Limb (tissue), 2 donors: Measurements from ENCODE around the gene GSS.
A peak's percentile ranks its signal among the peaks of the same experiment; 100 is the strongest.

Experiments
- DNase-seq, 2 donors: peaks; one replicate each; pipeline ENCODE4 v3.0.0-alpha.2; 2016; ENCODE audit errors: extremely low spot score in 2 of 2

Gene GSS

DNA sequence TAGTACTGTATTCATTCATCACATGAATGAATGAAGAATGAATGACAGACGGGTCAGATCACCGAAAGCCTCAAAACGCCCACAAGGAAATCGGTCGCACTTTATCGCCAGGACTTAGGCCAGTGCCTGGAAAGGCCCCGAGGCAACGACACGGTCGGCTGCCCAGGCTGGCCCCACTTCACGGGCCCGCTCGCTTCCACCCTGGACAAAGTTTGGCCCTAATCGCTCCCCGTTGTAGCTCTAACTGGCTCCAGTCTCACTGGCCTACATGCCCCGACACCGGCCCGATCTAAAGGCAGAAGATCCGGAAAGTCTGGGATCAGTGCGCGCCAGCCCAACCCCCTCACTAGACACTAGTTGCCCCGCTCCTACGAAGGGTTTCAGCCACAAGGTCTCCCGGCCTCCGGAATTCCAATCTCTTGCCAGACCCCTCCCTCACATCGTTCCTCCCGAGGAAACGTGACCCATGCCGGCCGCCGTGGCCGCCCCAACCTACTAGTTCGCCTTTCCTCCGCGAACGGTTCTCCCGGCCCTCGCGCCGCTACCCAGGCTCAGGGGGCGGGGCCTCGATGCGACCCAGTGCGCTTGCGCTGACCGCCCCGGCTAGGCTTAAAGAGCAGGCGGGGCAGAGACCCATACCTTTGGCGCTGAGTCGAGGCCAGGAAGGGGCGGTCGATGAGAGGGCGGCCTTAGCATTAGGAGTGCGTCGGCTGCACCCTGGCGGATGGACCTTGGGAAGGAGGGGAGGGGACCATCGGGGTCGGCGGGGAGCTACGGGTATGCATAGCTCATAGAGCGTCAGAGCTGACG is at the start of gene GSS, which contains the start of gene MYH7B:
Gene GSS (minus strand): TSS at position 576 of the 810 bp plus-strand sequence. CDS start 3,954 bp downstream, outside the sequence.
Gene MYH7B (plus strand): TSS at position 638 of the 810 bp plus-strand sequence. CDS start 22,138 bp downstream, outside the sequence.
- peak; percentile 97 to 99 for DNase-seq

DNA sequence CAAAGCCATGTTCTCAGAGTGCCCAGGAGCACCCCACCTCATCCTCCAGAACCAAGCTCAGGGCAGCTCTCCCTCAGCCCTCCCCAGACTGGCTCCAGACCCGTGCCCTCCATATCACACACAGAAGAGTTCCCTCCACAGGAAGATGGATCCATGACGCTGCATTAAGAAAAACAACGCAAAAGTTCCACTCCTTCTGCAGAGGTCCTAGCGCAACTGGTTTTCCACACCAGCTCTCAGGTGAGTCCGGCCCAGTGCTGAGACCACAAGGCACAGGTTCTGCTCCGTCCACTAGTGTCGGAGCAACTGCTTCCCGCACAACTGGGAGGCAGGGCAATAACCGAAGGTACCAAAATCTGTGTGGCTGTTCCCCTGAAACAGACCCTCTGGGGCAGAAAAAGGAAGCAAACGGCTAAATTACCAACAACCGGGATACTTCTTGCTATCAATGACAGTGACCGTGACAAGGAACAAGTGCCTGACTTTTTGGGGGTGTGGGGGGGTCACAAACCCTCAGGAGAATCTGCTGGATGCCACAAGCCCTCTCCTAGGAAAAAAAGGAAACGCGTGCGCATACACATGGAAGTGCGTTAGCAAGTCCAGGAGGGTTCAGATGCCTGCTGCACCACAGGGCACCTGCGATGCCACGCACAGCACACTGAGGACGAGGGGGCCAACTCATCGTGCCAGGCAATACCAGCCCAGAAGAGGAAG is 49.3 kb upstream of the GSS start:
- peak in 1 of 2 donors; percentile 12 for DNase-seq

DNA sequence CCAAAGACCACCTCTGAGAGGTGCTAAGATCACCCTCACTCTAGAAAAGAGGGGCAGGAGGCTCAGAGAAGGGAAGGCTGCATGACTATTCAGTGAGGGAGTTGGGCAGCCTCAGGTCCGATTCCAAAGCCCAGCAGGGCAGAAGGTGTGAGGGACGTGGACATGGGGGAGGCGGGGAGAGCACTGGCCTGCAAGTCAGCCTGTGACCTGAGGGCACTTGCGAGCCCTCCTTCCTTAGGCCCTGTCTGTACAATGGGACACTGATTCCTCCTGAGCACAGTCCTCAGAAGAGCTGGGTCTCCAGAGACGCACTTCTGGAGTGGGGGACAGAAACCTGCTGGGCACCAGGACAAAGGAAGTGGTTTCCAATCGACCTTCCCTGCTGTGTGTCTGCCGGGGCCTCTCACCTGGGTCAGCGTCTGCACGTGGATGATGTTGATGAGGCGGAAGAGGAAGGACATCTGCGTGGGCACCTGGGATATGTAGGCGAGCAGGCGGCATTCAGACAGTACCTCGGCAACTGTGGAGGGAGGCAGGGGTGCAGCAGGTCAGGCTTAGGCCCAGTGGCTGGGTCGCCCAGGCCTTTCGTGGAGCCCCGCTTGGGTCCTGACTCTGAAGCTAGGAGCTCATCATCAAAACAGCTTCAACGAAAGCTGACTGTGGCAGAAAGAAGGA is 48.6 kb upstream of the GSS start:
- no peak for DNase-seq

- DNase-seq, result peak in 1 of 2 donors; percentile 28
Measured at GRCh38 chr20:35003211-35004031, 47.8 kb upstream of the GSS start.

DNA sequence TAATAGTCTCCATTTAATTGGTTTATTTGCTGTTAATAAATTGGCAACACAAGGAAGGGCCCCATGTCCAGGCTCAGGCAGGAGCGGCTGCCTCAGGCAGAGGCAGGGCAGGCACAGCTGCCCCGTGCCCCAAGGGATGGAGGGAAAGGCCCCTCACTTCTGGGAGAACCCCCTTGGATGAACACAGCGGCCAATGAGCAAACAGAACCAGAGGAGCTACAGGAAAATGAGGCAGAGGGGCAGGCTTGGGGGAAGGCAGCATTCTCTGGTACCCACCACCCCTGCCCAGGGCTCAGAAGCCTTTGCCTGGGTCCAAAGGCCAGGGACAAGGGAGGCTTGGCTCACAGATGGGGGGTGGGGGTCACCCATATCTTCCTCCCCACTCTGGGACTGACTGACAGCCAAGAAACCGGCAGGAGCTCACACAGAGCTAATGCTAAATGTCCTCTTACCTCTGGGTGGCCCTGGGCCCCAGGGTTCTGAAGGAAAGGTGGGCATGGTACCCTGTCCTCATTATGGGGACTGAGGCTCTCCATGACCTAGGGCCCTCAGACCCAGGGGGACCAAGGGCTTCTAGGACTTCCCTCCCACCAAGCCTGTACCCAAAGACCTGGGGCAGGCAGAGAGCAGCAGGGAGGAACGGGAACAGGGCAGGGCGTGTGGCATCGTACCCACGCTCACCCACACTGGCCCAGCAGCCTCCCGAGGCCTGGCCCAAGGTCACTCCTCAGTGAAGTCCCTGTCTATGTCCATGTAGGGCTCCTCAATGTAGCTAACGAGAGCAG is 47.0 kb upstream of the GSS start:
- DNase-seq, result no peak

- DNase-seq, result peak in 1 of 2 donors; percentile 28
Measured at GRCh38 chr20:35001596-35002362, 46.2 kb upstream of the GSS start.

GRCh38 chr20:35000922-35001595 is 45.5 kb upstream of the GSS start:
- DNase-seq, result no peak

DNA sequence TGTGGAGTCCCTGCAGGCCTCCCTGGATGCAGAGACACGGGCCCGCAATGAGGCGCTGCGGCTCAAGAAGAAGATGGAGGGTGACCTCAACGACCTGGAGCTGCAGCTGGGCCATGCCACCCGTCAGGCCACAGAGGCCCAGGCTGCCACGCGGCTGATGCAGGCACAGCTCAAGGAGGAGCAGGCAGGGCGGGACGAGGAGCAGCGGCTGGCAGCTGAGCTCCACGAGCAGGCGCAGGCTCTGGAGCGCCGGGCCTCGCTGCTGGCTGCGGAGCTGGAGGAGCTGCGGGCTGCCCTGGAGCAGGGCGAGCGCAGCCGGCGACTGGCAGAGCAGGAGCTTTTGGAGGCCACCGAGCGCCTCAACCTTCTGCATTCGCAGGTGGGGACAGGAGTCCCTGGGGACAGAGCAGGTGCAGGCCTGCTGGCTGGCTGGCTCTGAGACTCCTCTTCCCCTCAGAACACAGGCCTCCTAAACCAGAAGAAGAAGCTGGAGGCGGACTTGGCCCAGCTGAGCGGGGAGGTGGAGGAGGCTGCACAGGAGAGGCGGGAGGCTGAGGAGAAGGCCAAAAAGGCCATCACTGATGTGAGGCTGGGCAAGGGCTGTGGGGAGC is 44.8 kb upstream of the GSS start:
- DNase-seq, result peak in 1 of 2 donors; percentile 34

DNA sequence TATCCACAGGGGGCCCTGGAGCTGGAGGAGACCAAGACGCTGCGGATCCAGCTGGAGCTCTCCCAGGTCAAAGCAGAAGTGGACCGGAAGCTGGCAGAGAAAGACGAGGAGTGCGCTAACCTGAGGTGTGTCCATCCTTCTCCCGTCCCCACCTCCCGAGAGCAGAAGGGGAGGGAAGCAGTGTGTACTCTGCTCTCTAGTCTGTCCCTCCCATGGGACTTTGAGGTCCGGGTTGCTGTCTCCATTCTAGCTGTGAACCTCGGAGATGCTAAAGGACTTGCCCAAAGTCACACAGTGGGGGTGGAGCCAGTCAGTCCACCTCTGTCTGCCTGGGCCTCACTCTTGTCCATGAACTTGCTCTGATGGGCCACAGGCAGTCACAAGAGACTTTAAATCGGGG is 44.2 kb upstream of the GSS start:
- DNase-seq, result no peak

GRCh38 chr20:34999021-34999451 is 43.4 kb upstream of the GSS start:
- peak in 1 of 2 donors; percentile 27 for DNase-seq

DNA sequence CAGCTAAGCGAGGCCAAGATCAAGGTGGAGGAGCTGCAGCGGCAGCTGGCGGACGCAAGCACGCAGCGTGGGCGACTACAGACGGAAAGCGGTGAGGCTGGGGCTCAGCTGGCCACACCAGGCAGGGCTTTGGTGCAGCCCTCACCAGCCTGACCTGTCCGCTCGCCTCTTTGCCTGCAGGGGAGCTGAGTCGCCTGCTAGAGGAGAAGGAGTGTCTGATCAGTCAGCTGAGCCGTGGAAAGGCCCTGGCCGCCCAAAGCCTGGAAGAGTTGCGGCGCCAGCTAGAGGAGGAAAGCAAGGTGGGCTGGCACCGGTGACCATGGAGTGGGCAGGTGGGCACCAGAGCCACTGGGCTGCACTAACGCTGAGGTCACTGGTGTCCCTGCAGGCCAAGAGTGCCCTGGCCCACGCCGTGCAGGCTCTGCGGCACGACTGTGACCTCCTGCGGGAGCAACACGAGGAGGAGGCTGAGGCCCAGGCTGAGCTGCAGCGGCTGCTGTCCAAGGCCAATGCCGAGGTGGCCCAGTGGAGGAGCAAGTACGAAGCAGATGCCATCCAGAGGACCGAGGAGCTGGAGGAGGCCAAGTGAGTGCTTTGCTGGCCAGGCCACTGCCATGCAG is 42.8 kb upstream of the GSS start:
- peak in 1 of 2 donors; percentile 29 for DNase-seq

DNA sequence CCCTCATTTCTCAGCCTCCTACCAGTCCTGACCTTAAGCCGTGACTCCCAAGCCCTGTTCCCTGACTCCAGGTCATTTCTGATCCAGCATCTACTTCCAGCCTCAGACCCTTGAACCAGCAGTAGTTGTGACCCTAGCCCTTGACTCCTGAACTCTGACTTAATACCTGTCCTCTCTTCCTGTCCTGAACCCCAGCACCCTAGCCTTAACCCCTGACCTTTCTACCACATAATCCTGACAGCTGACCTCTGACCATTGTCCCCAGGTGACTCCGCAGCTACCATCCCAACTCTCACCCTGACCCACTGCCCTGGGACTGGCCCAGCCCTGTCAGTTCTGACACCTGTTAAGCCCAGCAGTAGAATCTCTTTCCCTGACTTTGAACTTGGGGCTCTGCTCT is 42.2 kb upstream of the GSS start:
- DNase-seq, result peak in 1 of 2 donors; percentile 26

- DNase-seq, result peak; percentile 35 to 72
Measured at GRCh38 chr20:34997131-34997561, 41.5 kb upstream of the GSS start.

GRCh38 chr20:34996243-34997028 is 40.8 kb upstream of the GSS start:
- peak in 1 of 2 donors; percentile 30 for DNase-seq

DNA sequence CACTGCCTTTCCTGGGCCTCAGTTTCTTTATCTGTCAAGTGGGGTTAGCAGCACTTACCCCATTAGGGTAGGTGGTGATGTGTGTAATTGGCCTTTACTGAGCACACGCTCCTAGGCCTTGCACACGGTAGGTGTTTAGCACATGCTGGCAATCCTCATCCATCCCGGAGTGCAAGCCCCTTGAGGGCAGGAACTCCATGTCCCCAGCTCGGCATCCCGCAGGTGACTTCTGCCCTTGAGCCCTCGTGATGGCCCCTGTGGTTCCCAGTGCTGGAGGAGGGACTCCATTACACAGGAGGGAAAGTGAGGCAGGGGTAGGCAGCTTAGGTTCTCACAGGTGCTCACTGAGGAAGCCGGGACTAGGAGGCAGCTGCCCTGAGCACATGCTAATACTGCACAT is 40.1 kb upstream of the GSS start:
- DNase-seq, result no peak

DNA sequence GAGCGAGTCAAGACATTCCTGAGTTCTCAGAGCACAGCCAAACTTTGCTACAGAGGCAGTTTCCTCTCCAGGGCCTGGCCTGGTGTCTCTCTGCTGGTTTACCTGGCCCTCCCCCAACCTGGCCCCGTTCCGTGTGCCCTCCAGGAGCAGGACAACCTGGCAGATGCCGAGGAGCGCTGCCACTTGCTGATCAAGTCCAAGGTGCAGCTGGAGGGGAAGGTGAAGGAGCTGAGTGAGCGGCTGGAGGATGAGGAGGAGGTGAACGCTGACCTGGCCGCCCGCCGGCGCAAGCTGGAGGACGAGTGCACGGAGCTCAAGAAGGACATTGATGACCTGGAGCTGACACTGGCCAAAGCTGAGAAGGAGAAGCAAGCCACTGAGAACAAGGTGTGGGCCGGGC is 39.6 kb upstream of the GSS start:
- DNase-seq, result peak in 1 of 2 donors; percentile 24

DNA sequence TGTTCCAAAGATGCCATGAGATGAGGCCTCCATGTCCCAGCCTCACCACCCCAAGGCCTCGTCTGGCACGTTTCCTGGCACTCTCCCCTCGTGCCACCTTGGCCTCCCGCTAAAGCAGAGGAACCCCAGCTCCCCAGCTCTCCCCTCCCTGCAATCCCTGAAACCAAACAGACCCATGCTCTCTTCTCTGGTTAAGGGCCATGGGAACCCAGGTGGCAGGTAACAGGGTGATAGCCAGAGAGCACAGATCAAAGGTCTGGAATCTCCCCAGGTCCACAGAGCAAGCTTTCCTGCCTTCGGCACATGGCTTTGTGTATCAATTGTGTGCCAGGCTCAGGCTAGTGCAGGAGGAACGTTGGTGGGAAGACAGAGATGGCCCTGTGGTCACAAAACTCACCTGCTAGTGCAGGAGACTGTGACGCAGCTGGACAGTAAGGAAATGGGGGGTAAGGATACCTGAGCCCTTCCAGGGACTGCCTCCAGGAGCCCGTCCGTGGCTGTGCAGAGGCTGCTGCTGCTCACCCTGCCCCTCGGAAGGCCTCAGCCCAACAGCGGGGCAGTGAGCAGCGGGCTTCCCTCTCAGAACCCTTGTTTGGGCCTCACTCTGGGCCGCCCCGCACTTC is 39.0 kb upstream of the GSS start:
- no peak for DNase-seq
